H1 (cell line): Measurements from ENCODE around the gene KLHL36. TPM values are rescaled to one million over a fixed set of nuclear protein-coding genes. Genes with fewer than 3 reads are reported as not detected.

Experiments
- CBX5 ChIP-seq: fragments of 300-800, 300-1000 bp; sonication (generic); IDR thresholded peaks from 2 replicates; pipeline ENCODE4 v1.7.1; 2016; ENCODE audit warnings: antibody characterized with exemption, low read length, low read depth
- CTBP2 ChIP-seq: IDR thresholded peaks from 2 replicates; pipeline ENCODE4 v1.7.0; 2011; ENCODE audit warnings: borderline replicate concordance, mild to moderate bottlenecking, moderate library complexity, mixed read lengths, low read length; ENCODE audit not compliant: insufficient read depth, insufficient read length
- HDAC6 ChIP-seq: IDR thresholded peaks from one replicate; pipeline ENCODE4 v1.7.1; 2012; ENCODE audit warnings: low read depth, mild to moderate bottlenecking, inconsistent platforms, low read length, moderate library complexity
- MAFK ChIP-seq: IDR thresholded peaks from 2 replicates; pipeline ENCODE4 v1.6.1; 2012; ENCODE audit warnings: low read depth, mild to moderate bottlenecking, improper control_type of control experiment, low read length
- PHF8 ChIP-seq: fragments of 200-600 bp; sonication (generic); conservative IDR thresholded peaks from 2 replicates; pipeline ENCODE4 v1.7.1; 2012; ENCODE audit warnings: low read depth, mild to moderate bottlenecking, inconsistent platforms, low read length, moderate library complexity
- RAD21 ChIP-seq, 2 experiments: IDR thresholded peaks in 1 of 2; conservative IDR thresholded peaks in 1 of 2; 2 replicates each; pipeline ENCODE4 v1.6.1; 2011; ENCODE audit warnings: low read depth in 2 of 2, low read length in 2 of 2, improper control_type of control experiment in 1 of 2, inconsistent platforms in 1 of 2, mild to moderate bottlenecking in 1 of 2, moderate library complexity in 1 of 2
- RBBP5 ChIP-seq: IDR thresholded peaks from 2 replicates; pipeline ENCODE4 v1.7.1; 2012; ENCODE audit warnings: low read depth, mild to moderate bottlenecking, inconsistent platforms, low read length, moderate library complexity, borderline replicate concordance
- SAP30 ChIP-seq: fragments of 300-600 bp; sonication (generic); IDR thresholded peaks from 2 replicates; pipeline ENCODE4 v1.7.1; 2012; ENCODE audit warnings: low read length, moderate library complexity, mild to moderate bottlenecking, inconsistent platforms; ENCODE audit not compliant: insufficient read depth, insufficient replicate concordance
- SIN3A ChIP-seq, 2 experiments: IDR thresholded peaks in 1 of 2; conservative IDR thresholded peaks in 1 of 2; 2 replicates each; pipeline ENCODE4 v1.6.1; 2011 to 2012; ENCODE audit warnings: low read length in 2 of 2, improper control_type of control experiment in 1 of 2, low read depth in 1 of 2, mild to moderate bottlenecking in 1 of 2
- polyA plus RNA-seq, 7 experiments: library from polyadenylated mRNA; depleted of rRNA in 3 of 7; stranded (reverse) in 5 of 7; unstranded in 2 of 7; fragments of >200 nt in 5 of 7; fragments of 200-250 nt in 2 of 7; gene quantifications; 1 replicate in 5 of 7; 2 replicates in 1 of 7; 4 replicates in 1 of 7; pipeline versions ENCODE4 v1.2.1 to v1.2.3, GENCODE V29; 2011 to 2013; ENCODE audit warnings: missing spikeins in 2 of 7, mixed read lengths in 2 of 7
- total RNA-seq: library from RNA; stranded (reverse); fragmentation: NEBNext Ultra II Directional; extraction: Animal tissue kit (Norgen Biotek cat#: 25700); gene quantifications from 2 replicates; pipeline ENCODE4 v1.2.1, GENCODE V29; 2021
- TF ChIP-seq, protein P1 (sequence below): fragments of 300-600 bp; sonication (generic); IDR thresholded peaks from 2 replicates; pipeline ENCODE4 v1.7.1; 2012; ENCODE audit warnings: low read length, moderate library complexity, mild to moderate bottlenecking, inconsistent platforms; ENCODE audit not compliant: insufficient replicate concordance

The KLHL36 gene
- total and polyA plus RNA-seq, 2 of the 8 experiments (the other 6 are each of a cell fraction or from before 2014, with no cell fraction given), result 22.9 to 33.6 TPM

DNA sequence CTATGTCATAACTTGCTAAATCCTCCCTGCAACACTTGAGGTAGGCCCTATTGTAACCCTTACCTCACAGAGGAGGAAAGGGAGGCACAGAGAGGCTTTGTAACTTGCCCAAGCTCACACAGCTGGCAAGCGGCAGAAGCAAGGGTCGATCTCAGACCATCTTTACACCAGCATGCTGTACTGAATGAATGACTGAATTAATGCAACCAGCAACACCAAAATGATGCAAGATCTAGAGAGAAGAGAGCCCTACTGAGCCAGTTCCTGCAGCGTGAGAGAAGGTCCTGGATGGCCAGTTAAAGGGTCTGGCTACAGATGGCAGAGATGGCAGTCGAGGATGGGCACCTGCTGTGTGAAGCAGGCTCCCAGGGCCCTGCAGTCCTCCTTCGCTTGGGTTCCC is 8.2 kb upstream of the KLHL36 start (continued):
- TF ChIP-seq, protein P1, sequence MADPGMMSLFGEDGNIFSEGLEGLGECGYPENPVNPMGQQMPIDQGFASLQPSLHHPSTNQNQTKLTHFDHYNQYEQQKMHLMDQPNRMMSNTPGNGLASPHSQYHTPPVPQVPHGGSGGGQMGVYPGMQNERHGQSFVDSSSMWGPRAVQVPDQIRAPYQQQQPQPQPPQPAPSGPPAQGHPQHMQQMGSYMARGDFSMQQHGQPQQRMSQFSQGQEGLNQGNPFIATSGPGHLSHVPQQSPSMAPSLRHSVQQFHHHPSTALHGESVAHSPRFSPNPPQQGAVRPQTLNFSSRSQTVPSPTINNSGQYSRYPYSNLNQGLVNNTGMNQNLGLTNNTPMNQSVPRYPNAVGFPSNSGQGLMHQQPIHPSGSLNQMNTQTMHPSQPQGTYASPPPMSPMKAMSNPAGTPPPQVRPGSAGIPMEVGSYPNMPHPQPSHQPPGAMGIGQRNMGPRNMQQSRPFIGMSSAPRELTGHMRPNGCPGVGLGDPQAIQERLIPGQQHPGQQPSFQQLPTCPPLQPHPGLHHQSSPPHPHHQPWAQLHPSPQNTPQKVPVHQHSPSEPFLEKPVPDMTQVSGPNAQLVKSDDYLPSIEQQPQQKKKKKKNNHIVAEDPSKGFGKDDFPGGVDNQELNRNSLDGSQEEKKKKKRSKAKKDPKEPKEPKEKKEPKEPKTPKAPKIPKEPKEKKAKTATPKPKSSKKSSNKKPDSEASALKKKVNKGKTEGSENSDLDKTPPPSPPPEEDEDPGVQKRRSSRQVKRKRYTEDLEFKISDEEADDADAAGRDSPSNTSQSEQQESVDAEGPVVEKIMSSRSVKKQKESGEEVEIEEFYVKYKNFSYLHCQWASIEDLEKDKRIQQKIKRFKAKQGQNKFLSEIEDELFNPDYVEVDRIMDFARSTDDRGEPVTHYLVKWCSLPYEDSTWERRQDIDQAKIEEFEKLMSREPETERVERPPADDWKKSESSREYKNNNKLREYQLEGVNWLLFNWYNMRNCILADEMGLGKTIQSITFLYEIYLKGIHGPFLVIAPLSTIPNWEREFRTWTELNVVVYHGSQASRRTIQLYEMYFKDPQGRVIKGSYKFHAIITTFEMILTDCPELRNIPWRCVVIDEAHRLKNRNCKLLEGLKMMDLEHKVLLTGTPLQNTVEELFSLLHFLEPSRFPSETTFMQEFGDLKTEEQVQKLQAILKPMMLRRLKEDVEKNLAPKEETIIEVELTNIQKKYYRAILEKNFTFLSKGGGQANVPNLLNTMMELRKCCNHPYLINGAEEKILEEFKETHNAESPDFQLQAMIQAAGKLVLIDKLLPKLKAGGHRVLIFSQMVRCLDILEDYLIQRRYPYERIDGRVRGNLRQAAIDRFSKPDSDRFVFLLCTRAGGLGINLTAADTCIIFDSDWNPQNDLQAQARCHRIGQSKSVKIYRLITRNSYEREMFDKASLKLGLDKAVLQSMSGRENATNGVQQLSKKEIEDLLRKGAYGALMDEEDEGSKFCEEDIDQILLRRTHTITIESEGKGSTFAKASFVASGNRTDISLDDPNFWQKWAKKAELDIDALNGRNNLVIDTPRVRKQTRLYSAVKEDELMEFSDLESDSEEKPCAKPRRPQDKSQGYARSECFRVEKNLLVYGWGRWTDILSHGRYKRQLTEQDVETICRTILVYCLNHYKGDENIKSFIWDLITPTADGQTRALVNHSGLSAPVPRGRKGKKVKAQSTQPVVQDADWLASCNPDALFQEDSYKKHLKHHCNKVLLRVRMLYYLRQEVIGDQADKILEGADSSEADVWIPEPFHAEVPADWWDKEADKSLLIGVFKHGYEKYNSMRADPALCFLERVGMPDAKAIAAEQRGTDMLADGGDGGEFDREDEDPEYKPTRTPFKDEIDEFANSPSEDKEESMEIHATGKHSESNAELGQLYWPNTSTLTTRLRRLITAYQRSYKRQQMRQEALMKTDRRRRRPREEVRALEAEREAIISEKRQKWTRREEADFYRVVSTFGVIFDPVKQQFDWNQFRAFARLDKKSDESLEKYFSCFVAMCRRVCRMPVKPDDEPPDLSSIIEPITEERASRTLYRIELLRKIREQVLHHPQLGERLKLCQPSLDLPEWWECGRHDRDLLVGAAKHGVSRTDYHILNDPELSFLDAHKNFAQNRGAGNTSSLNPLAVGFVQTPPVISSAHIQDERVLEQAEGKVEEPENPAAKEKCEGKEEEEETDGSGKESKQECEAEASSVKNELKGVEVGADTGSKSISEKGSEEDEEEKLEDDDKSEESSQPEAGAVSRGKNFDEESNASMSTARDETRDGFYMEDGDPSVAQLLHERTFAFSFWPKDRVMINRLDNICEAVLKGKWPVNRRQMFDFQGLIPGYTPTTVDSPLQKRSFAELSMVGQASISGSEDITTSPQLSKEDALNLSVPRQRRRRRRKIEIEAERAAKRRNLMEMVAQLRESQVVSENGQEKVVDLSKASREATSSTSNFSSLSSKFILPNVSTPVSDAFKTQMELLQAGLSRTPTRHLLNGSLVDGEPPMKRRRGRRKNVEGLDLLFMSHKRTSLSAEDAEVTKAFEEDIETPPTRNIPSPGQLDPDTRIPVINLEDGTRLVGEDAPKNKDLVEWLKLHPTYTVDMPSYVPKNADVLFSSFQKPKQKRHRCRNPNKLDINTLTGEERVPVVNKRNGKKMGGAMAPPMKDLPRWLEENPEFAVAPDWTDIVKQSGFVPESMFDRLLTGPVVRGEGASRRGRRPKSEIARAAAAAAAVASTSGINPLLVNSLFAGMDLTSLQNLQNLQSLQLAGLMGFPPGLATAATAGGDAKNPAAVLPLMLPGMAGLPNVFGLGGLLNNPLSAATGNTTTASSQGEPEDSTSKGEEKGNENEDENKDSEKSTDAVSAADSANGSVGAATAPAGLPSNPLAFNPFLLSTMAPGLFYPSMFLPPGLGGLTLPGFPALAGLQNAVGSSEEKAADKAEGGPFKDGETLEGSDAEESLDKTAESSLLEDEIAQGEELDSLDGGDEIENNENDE, result no peak
- TF ChIP-seq SAP30, result no peak
- no peak for TF ChIP-seq HDAC6
- TF ChIP-seq RBBP5, result no peak
- no peak for TF ChIP-seq RAD21 (IDR thresholded peaks at IDR 0.05 in 1 of 2, conservative IDR thresholded peaks at IDR 0.05 in 1 of 2; ENCODE audit: low read depth in 2 of 2, low read length in 2 of 2)
- TF ChIP-seq CTBP2, result no peak
- no peak for TF ChIP-seq SIN3A (conservative IDR thresholded peaks at IDR 0.05 in 1 of 2, IDR thresholded peaks at IDR 0.05 in 1 of 2; ENCODE audit: low read depth in 1 of 2, low read length in 2 of 2)
- TF ChIP-seq MAFK, result no peak
- TF ChIP-seq CBX5, result no peak
- no peak for TF ChIP-seq PHF8
